Left lobe of liver (tissue), 2 donors: ENCODE results near the gene AADAT. TPM values are rescaled to one million over a fixed set of nuclear protein-coding genes. Genes with fewer than 3 reads are reported as not detected.
"Not testable (repeated sequence)": the region's sequence is repeated elsewhere in the genome, so short reads cannot be mapped to it uniquely, and the experiment has no call there.

Experiments used
- ATAC-seq: fragments of 200-7000 bp; cut with Tn5 transposase; one replicate; pipeline ENCODE4 v1.9.1; 2020; ENCODE audit warnings: mild to moderate bottlenecking, moderate library complexity
- DNase-seq: peaks from one replicate; pipeline ENCODE4 v3.0.0-alpha.2; 2020; ENCODE audit warnings: low spot score
- total RNA-seq: library from RNA; stranded (reverse); gene quantifications from one replicate; pipeline ENCODE4 v1.2.1, GENCODE V29; 2021
- donor health status: DM: no; HTN: no; CAD: no; lungs with moderate emphysema.
- donor health status: DM: no; HTN: yes; CAD: no.

Gene AADAT
- total RNA-seq, 1 donor from 2014 or later, result 19.0 TPM

- no peak for ATAC-seq
Measured at GRCh38 chr4:170090352-170091052, 746 bp upstream of the AADAT start.

GRCh38 chr4:170089274-170089667 is 485 bp downstream of the AADAT start:
- DNase-seq (no peak), ATAC-seq (peak; percentile 45)

More at GRCh38 chr4:170090352-170091052, 746 bp upstream of the AADAT start:
- DNase-seq, result no peak

DNA sequence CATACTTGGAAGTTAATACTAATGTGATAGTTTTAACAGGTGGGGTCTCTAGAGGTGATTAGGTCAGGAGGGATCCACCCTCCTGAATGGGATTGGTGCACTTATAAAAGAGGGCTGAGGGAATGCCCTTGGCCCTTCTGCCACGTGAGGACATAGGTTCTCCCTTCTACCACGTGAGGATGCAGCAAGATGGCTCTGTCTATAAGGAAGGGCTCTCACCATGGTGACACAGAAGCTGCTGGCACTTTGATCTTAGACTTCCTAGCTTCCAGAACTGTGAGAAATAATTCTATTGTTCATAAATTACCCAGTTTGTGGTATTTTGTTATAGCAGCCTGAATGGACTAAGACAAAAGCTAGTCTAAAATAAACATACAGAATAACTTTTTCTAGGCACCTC is 1.0 kb downstream of the AADAT start:
- ATAC-seq, result no peak
- no peak for DNase-seq

- ATAC-seq, result no peak
- no peak for DNase-seq
Measured at GRCh38 chr4:170087163-170087700, 2.5 kb downstream of the AADAT start.

- ATAC-seq (no peak), DNase-seq (no peak)
Measured at GRCh38 chr4:170083541-170083940, 6.2 kb downstream of the AADAT start.

DNA sequence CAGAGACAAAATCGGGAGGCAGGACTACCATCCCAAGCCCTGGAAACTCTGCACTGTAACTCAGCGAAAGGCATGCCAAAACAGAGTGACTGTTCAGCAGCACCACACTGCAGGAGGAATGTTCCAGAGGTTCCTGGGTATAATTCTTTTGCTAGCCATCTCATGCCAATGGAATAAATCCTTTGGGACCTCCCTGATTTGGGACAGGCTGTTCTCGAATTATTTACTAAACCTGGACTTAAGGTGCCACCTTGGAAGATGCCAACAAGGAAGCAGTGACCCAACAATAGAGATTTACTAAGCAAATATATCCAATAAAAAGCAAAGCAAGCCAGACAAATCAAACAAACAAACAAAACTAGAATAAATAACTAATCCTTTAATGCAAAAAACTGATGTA is 9.3 kb downstream of the AADAT start:
- no peak for ATAC-seq
- no peak for DNase-seq

- no peak for DNase-seq
- no peak for ATAC-seq
Measured at GRCh38 chr4:170079981-170080380, 9.8 kb downstream of the AADAT start.

GRCh38 chr4:170071196-170071595 is 18.6 kb downstream of the AADAT start:
- no peak for DNase-seq
- no peak for ATAC-seq

DNA sequence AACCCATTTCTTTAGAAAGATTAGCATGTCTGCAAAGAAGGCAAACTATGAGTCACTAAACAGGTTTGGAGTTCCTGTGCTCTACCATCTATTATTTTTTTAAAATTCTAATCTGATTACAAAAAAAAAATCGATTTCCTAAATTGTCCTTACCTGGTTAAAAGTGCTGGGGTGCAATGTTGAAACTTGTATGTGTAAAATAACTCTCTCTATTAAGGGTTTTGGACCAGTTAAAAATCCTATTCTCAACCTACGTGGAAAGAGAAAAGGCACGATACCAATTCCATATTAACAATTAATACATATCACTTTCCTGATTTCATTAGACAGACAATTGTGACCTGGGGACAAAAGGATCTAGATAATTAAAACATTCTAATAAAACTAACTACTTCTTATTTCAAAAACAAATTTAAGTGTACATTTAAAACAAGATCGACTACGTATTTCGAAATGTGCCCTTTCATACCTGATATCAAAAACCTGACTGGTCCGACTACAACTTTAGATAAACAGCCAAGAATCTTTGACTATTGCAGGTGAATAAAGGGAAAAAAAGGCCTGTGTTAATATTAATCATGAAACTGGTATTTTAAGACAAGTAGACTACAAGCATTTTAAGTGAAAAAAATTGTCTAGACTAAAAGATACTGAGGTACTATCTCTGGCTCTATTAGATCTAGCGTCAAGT is 21.2 kb downstream of the AADAT start:
- ATAC-seq (peak; percentile 83), DNase-seq (no peak)

DNA sequence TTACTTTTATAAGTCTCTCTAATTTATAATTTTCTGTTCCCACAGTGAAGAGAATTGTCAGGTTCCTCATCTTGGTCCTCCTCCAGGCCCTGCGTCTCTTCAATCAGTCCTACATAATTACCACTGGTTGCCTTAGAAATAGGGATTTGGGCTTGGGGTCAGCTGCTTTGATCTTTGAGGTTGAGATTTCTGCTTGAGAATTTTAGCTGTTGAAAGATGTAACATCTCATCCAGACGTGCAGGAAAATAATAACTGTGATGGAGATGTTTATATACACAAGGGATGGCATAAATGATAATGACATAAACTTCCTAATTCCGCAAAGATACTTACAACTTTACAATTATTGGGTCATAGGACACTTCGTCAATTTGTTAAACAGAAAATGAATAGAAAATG is 30.3 kb downstream of the AADAT start:
- DNase-seq, result no peak
- ATAC-seq, result no peak

DNA sequence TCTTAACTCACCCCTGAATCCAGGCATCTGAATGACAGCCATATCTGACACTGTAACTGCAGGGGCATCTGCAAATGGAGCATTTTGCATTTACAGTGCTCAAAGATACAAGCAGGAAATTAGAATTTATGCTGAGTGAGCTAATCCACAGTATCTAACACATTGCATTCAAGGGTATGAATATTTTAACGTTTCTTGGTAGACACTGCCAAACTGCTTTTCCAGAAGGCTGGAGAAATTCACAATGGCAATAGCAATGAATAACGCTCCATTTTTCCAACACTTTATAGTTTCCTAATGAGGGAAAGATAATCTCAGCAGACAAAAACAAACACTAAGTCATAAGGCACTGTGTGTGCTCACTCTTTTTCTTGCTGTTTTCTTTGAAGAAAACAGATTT is 30.9 kb downstream of the AADAT start:
- DNase-seq, result no peak
- ATAC-seq, result no peak

- no peak for ATAC-seq
Measured at GRCh38 chr4:170057866-170058265, 31.9 kb downstream of the AADAT start.

DNA sequence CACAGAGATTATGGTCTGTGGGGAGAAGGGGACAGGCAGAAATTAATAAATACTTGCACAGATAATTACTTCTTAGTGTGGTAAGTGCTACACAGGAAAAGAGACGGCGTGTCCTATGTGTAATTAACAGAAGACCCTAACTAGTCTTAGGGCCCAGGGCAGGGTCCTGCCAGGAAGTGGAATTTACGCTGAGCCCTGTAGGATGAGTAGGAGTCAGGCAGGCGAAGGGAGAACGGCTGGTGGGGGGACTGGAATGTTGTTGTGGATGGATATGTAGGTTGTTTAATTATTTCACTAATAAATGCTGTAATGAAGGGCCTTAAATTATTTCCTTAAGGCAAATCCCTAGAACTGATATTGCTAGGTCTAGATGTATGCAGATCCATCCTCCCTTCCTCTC is 36.8 kb downstream of the AADAT start:
- ATAC-seq (no peak), DNase-seq (no peak)

More at GRCh38 chr4:170057866-170058265, 31.9 kb downstream of the AADAT start:
- DNase-seq, result no peak

- DNase-seq, result no peak
- no peak for ATAC-seq
Measured at GRCh38 chr4:170051402-170051801, 38.4 kb downstream of the AADAT start.

- ATAC-seq, result no peak
- DNase-seq, result no peak
Measured at GRCh38 chr4:170049766-170050165, 40.0 kb downstream of the AADAT start.

- ATAC-seq (peak; percentile 79), DNase-seq (no peak)
Measured at GRCh38 chr4:170047771-170048354, 41.9 kb downstream of the AADAT start.

DNA sequence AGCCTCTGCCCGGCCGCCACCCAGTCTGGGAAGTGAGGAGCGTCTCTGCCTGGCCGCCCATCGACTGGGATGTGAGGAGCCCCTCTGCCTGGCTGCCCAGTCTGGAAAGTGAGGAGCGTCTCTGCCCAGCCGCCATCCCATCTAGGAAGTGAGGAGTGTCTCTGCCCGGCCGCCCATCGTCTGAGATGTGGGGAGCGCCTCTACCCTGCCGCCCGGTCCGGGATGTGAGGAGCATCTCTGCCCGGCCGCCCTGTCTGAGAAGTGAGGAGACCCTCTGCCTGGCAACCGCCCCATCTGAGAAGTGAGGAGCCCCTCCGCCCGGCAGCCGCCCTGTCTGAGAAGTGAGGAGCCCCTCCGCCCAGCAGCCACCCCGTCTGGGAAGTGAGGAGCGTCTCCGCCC is 43.6 kb downstream of the AADAT start:
- DNase-seq, result not testable (repeated sequence)

DNA sequence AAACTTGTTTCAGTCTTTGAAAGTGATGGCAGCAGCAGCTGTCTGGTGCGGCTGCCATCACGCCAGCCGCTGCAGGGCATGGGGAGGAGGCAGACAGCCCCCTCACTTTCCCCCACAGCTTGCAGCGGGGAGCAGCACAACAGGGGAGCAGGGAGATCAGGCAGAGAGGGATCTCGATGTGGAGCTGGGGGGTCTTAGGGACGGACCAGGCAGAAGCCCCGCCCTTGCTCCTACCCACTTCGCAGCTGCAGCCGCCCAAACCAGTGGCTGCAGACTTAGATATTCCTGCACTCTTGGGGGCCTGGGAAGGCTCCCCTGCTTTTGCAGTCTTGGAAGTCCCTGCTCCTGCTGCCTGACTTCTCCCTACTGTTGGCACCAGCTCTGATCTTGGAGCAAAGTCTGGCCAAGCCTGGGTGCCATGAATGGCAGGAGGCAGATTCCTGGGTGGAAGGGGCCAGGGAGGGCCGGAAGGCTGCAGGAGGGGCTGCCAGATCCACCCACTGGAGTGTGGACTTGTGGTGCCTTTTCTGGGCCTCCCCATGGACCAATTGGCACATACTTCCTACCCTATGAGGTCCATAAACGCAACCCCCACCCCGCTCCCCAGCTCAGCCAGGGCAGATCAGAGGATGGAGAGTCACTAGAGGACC is 49.6 kb downstream of the AADAT start:
- ATAC-seq, result no peak
- DNase-seq, result no peak

More for the DNA sequence above, 43.6 kb downstream of the AADAT start:
- not testable (repeated sequence) for ATAC-seq

DNA sequence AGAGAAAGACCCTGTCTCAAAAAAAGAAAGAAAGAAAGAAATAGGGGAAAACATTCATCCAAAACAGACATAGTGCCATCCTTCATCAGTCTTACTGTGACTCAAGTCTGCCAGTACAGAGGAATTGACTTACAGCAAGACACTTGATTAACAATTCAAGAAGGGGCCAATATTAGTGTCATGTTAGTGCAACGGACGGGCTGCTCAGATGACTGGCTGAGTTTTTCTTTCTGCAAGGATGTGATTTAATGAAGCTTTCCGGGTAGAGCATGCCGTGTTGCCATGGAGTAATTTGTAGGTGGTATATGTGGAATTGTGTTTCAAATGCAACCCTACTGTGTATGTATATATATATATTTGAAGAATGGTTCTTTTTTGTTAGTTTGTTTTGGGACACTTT is 51.0 kb downstream of the AADAT start:
- ATAC-seq, result no peak
- DNase-seq, result no peak

- no peak for DNase-seq
- ATAC-seq, result no peak
Measured at GRCh38 chr4:170038232-170038631, 51.5 kb downstream of the AADAT start.

DNA sequence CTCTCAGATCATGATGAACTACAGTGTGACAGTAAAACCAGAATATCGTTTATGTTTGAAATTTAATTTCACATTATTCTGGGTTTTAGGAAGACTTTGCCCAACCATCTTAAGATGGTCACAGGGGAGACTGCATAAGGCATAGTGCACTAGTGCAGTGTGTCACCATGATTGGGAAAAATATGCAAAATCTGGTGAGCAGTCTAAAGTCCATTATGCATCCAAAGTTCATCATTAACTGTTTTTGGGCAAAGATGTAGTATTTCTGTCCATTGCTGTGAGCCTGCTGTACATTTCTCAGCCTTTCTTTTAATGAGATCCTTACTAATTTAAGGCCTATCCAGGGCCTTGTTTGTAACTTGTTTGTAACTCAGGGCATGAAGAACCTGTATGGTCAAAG is 52.3 kb downstream of the AADAT start:
- no peak for DNase-seq
- peak; percentile 96 for ATAC-seq
